Measurements from ENCODE around the gene HOXB6.

The HOXB6 gene

DNA sequence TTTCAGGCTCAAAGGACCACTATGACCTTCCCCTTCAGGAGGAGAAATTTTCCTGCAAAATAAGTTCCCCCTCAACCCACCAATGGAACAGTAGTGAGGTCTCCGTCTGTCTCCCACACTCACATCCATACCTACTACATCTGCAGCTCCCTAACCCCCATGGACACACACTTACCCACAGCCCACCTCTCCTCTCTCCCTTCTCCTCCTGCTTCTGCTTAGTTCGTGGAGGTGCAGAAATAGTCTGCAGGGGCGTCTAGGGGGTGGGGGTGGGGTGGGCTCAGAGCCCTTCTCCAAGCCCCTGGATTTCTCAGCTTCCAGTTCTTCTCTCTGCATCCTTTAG, 35.6 kb downstream of the HOXB6 start:
- TF ChIP-seq, protein P1, sequence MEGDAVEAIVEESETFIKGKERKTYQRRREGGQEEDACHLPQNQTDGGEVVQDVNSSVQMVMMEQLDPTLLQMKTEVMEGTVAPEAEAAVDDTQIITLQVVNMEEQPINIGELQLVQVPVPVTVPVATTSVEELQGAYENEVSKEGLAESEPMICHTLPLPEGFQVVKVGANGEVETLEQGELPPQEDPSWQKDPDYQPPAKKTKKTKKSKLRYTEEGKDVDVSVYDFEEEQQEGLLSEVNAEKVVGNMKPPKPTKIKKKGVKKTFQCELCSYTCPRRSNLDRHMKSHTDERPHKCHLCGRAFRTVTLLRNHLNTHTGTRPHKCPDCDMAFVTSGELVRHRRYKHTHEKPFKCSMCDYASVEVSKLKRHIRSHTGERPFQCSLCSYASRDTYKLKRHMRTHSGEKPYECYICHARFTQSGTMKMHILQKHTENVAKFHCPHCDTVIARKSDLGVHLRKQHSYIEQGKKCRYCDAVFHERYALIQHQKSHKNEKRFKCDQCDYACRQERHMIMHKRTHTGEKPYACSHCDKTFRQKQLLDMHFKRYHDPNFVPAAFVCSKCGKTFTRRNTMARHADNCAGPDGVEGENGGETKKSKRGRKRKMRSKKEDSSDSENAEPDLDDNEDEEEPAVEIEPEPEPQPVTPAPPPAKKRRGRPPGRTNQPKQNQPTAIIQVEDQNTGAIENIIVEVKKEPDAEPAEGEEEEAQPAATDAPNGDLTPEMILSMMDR (IDR thresholded peaks at IDR 0.05; ENCODE audit: low read depth, low read length, missing control alignments), result no peak
- DNase-seq (ENCODE audit: low read depth), result no peak
- no peak overlapping the region for H3K4me3 ChIP-seq (ENCODE audit: low read depth, low read length)

DNA sequence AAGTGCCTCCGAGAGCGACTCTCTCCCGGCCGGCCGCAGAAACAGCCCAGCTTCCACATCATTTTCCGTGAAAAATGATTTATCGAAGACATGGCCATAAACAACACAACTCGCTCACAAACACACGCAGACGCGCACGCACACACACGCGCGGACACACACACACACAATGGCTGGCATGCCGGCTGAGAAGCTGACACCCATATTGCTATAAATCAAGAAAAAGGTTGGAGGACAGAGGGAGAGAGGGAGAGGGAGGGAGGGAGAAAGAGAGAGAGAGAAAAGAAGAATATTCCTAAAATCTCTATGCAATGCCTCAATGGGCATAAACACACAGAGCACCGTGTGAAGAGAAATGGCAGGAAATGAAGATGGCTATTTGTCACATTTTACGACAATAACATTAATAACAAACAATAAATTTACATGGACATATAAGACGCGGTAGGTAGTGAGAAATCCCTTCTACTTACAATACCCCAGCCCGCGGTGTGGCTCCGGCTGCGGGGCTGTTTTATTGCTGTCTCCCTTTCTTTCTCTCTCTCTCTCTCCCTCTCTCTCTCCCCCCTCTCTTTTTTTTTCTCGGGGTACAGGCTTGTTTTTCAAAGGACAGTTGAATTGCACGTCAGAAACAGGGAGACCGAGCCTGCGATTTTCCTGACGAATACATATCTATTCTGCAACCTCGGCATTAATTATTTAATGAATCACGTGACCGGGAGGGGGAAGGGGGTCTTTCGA, 36.1 kb downstream of the HOXB6 start:
- TF ChIP-seq, protein P1 (IDR thresholded peaks at IDR 0.05; ENCODE audit: low read depth, low read length, missing control alignments), result no peak
- no peak for DNase-seq (ENCODE audit: low read depth)
- no peak overlapping the region for H3K4me3 ChIP-seq (ENCODE audit: low read depth, low read length)

DNA sequence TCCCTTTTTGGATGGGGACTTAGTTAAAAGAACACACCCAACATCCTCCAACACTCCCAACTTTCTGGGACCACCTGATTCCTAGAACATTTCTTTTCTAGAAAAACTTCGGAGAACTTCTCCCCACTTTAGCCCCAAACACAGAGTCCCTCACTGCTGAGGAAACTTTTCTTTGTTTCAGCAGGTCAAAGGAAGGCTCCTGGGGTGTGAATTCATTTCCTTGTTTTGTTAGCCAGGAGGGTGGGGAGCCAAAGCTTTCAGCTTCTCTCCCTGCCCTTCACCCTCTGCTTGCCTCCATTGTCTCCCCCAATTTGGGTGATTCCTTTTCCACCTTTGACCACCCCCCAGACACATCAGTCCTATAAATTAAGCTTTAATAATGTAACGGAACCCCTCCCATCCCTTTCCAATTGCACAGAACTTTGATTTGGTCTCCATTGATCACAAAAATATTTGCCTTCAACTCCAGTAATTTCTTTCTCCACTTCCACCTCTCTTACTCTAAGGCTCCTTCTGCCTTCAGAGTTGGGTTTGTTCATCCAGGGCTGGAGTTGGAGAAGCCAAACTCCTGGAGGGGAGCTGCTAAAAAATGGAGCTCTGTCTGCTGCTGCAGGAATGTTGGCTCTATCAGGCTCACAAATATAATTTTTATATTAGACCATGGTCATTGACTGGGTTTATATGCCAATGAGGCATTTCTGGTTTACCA, 37.0 kb downstream of the HOXB6 start:
- H3K4me3 ChIP-seq (ENCODE audit: low read depth, low read length), result no peak overlapping the region
- no peak for DNase-seq (ENCODE audit: low read depth)
- TF ChIP-seq, protein P1 (IDR thresholded peaks at IDR 0.05; ENCODE audit: low read depth, low read length, missing control alignments), result no peak

DNA sequence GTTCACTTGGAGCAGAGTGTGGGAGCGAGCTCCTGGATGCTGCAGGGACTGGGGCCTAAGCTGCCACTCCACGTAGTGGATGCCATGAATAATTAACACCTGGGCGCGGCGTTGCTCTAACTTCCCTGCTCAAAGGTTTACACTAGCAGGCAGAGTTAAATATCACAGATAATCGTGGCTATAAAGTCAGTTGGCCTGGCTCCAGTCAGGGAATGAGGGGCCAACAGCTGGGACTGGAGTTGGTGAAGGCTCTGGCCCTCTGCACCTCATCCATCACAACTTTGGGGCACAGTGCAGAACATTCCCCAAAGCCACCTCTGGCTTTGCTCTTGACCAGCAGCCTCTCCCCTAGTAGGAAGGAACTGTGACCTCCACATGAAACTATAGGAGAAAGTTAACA, 37.6 kb downstream of the HOXB6 start:
- TF ChIP-seq, protein P1 (IDR thresholded peaks at IDR 0.05; ENCODE audit: low read depth, low read length, missing control alignments), result no peak
- no peak for DNase-seq (ENCODE audit: low read depth)
- H3K4me3 ChIP-seq (ENCODE audit: low read depth, low read length), result no peak overlapping the region

DNA sequence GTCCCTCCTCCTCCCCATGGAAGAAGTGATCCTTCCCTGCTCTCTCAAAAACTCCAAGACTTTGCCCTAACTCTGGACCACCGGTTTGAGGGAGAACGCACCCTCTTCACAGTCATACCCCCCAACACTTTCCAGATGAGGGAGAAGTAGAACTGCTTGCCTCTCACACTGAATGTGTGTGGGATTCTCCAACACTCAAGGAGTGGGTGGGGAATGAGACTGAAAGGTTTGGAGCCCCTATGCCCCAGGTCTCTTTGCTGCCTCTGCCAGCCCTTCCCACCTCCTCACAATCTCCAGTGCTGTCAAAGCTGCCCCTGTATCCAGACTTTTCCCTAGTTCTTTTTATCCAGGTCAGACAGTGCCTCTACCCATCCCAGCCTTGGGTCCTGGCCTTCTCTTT, 38.1 kb downstream of the HOXB6 start:
- DNase-seq (ENCODE audit: low read depth), result no peak
- no peak overlapping the region for H3K4me3 ChIP-seq (ENCODE audit: low read depth, low read length)
- TF ChIP-seq, protein P1 (IDR thresholded peaks at IDR 0.05; ENCODE audit: low read depth, low read length, missing control alignments), result no peak

DNA sequence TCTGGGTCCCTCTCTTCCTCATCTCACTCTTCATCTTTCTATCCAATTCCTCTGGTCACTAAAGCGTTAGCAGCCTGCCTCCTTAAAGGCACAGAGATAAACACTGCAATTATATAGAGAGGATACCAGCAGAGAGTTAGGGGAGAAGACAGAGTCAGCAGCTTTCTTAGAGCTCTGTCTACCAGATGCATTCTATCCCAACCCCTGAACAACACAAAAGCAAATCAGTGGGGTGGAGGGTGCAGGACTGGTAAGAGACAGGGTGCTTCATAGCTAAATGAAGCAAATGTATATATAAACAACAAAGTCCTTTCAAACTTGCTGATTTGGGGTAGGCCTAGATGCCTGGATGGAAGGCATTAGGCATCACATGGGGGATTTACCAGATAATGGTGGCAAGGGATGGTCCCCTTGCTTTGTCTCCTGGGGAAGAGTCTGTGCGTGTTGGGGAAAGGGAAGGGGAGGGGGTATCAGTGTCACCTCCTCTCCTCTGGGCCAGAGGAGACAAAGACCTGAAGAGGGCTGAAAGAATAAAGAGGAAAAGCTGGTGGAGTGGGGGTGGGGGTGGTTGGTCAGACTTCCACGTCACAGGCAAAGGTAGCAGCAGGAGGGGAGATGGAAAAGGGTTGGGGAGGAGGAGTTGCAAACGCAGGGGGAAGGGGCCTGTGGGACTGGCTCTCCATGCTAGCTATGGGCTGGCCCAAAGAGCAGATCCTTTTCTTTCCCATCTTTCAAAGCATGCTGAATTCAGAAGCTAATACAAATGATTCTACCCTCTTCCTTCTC, 38.7 kb downstream of the HOXB6 start:
- H3K4me3 ChIP-seq (ENCODE audit: low read depth, low read length), result no peak overlapping the region
- TF ChIP-seq, protein P1 (IDR thresholded peaks at IDR 0.05; ENCODE audit: low read depth, low read length, missing control alignments), result no peak
- no peak for DNase-seq (ENCODE audit: low read depth)
